Measurements from ENCODE around the gene KRTAP5-1.
"Not testable (repeated sequence)": the region's sequence is repeated elsewhere in the genome, so short reads cannot be mapped to it uniquely, and the experiment has no call there.

KRTAP5-1 gene

DNA sequence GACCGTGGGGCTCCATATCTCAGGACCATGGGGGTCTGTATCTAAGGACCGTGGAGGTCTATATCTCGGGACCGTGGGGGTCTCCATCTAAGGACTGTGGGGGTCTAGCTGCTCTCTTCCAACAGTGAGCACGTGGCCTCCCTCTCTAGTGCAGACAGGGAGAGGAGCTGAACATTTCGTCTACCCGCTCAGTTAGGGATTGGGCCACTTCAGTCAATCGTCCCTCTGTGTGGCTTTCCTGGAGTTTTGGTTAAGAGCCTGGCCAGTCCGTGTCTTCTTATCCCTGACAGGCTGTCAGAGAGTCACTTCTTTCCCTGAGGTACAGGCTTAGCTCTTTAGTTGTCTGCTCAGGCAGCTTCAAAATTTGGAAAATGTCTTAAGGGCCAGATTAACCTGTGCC, 3.1 kb downstream of the KRTAP5-1 start:
- TF ChIP-seq TCF4 (CRISPR knock-in tag; IDR thresholded peaks at IDR 0.05; ENCODE audit: borderline replicate concordance) = no peak
- TF ChIP-seq, protein P1, sequence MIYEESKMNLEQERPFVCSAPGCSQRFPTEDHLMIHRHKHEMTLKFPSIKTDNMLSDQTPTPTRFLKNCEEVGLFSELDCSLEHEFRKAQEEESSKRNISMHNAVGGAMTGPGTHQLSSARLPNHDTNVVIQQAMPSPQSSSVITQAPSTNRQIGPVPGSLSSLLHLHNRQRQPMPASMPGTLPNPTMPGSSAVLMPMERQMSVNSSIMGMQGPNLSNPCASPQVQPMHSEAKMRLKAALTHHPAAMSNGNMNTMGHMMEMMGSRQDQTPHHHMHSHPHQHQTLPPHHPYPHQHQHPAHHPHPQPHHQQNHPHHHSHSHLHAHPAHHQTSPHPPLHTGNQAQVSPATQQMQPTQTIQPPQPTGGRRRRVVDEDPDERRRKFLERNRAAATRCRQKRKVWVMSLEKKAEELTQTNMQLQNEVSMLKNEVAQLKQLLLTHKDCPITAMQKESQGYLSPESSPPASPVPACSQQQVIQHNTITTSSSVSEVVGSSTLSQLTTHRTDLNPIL (CRISPR knock-in tag; IDR thresholded peaks at IDR 0.05; ENCODE audit: low read depth) = no peak
- TF ChIP-seq CSDC2 (CRISPR knock-in tag; IDR thresholded peaks at IDR 0.05) = no peak
- TF ChIP-seq ZFP30 (CRISPR knock-in tag; IDR thresholded peaks at IDR 0.05) = no peak
- TF ChIP-seq, protein P2, sequence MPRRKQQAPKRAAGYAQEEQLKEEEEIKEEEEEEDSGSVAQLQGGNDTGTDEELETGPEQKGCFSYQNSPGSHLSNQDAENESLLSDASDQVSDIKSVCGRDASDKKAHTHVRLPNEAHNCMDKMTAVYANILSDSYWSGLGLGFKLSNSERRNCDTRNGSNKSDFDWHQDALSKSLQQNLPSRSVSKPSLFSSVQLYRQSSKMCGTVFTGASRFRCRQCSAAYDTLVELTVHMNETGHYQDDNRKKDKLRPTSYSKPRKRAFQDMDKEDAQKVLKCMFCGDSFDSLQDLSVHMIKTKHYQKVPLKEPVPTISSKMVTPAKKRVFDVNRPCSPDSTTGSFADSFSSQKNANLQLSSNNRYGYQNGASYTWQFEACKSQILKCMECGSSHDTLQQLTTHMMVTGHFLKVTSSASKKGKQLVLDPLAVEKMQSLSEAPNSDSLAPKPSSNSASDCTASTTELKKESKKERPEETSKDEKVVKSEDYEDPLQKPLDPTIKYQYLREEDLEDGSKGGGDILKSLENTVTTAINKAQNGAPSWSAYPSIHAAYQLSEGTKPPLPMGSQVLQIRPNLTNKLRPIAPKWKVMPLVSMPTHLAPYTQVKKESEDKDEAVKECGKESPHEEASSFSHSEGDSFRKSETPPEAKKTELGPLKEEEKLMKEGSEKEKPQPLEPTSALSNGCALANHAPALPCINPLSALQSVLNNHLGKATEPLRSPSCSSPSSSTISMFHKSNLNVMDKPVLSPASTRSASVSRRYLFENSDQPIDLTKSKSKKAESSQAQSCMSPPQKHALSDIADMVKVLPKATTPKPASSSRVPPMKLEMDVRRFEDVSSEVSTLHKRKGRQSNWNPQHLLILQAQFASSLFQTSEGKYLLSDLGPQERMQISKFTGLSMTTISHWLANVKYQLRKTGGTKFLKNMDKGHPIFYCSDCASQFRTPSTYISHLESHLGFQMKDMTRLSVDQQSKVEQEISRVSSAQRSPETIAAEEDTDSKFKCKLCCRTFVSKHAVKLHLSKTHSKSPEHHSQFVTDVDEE (CRISPR knock-in tag; IDR thresholded peaks at IDR 0.05) = no peak
- no peak for ATAC-seq

DNA sequence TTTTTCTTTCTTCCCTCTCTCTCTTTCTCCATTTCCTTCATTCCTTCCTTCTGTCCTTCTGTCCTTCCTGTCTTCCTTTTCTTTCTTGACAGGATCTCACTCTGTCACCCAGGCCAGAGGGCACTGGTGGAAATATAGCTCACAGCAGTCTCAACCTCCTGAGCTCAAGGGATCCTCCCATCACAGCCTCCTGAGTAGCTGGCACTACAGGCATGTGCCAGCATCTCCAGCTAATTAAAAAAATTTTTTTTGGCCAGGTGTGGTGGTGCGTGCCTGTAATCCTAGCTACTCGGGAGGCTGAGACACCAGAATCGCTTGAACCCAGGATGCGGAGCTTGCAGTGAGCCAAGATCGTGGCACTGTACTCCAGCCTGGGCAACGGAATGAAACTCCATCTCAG, 8.3 kb downstream of the KRTAP5-1 start:
- no peak for ATAC-seq
- TF ChIP-seq GLIS3 (CRISPR knock-in tag; IDR thresholded peaks at IDR 0.05) = no peak
- no peak for TF ChIP-seq ZNF8 (CRISPR knock-in tag; IDR thresholded peaks at IDR 0.05)
- TF ChIP-seq, protein P1 (CRISPR knock-in tag; IDR thresholded peaks at IDR 0.05; ENCODE audit: low read depth) = no peak
- no peak for TF ChIP-seq TCF4 (CRISPR knock-in tag; IDR thresholded peaks at IDR 0.05; ENCODE audit: borderline replicate concordance)
- TF ChIP-seq, protein P3, sequence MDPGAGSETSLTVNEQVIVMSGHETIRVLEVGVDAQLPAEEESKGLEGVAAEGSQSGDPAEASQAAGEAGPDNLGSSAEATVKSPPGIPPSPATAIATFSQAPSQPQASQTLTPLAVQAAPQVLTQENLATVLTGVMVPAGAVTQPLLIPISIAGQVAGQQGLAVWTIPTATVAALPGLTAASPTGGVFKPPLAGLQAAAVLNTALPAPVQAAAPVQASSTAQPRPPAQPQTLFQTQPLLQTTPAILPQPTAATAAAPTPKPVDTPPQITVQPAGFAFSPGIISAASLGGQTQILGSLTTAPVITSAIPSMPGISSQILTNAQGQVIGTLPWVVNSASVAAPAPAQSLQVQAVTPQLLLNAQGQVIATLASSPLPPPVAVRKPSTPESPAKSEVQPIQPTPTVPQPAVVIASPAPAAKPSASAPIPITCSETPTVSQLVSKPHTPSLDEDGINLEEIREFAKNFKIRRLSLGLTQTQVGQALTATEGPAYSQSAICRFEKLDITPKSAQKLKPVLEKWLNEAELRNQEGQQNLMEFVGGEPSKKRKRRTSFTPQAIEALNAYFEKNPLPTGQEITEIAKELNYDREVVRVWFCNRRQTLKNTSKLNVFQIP (CRISPR knock-in tag; IDR thresholded peaks at IDR 0.05; ENCODE audit: borderline replicate concordance, low read depth) = no peak
- no peak for TF ChIP-seq ZFP30 (CRISPR knock-in tag; IDR thresholded peaks at IDR 0.05)
- TF ChIP-seq OSR1 (CRISPR knock-in tag; IDR thresholded peaks at IDR 0.05) = no peak
- TF ChIP-seq, protein P2 (CRISPR knock-in tag; IDR thresholded peaks at IDR 0.05) = no peak
- TF ChIP-seq PPARA (CRISPR knock-in tag; IDR thresholded peaks at IDR 0.05; ENCODE audit: borderline replicate concordance) = no peak
- no peak for TF ChIP-seq ZNF70 (CRISPR knock-in tag; IDR thresholded peaks at IDR 0.05)
- no peak for TF ChIP-seq RARB (CRISPR knock-in tag; IDR thresholded peaks at IDR 0.05)
- no peak for TF ChIP-seq ARNTL (CRISPR knock-in tag; IDR thresholded peaks at IDR 0.05; ENCODE audit: borderline replicate concordance, low read depth)

DNA sequence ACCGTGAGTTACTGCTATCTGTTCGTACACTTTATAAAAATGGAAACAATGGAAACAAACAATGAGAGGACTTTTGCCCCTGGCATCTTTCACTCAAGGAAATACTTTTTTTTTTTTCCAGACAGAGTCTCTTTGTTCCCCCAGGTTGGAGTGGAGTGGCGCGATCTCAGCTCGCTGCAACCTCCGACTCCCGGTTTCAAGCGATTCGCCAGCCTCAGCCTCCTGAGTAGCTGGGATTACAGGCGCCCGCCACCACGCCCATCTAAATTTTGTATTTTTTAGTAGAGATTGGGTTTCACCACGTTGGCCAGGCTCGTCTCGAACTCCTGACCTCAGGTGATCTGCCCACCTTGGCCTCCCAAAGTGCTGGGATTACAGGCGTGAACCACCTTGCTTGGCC, 9.3 kb downstream of the KRTAP5-1 start:
- not testable (repeated sequence) for ATAC-seq

DNA sequence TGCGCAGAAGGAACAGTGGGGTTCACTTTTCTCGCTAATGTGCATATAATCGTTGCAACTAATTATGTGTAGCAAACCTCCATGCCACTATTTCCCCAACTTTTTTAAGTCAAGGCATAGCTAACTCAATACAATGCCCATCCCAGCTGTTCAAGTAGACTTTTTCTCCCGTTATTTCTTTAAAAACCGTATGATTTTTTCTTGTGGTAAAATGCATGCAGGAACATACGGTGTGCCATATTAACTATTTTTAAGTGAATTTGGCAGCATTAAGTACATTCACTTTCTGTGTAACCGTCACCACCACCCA, 10.2 kb downstream of the KRTAP5-1 start:
- ATAC-seq = no peak
- TF ChIP-seq ZNF70 (CRISPR knock-in tag; IDR thresholded peaks at IDR 0.05) = no peak
- no peak for TF ChIP-seq ISL1 (CRISPR knock-in tag; IDR thresholded peaks at IDR 0.05)
- TF ChIP-seq ZNF8 (CRISPR knock-in tag; IDR thresholded peaks at IDR 0.05) = no peak
- TF ChIP-seq, protein P4, sequence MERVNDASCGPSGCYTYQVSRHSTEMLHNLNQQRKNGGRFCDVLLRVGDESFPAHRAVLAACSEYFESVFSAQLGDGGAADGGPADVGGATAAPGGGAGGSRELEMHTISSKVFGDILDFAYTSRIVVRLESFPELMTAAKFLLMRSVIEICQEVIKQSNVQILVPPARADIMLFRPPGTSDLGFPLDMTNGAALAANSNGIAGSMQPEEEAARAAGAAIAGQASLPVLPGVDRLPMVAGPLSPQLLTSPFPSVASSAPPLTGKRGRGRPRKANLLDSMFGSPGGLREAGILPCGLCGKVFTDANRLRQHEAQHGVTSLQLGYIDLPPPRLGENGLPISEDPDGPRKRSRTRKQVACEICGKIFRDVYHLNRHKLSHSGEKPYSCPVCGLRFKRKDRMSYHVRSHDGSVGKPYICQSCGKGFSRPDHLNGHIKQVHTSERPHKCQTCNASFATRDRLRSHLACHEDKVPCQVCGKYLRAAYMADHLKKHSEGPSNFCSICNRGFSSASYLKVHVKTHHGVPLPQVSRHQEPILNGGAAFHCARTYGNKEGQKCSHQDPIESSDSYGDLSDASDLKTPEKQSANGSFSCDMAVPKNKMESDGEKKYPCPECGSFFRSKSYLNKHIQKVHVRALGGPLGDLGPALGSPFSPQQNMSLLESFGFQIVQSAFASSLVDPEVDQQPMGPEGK (CRISPR knock-in tag; IDR thresholded peaks at IDR 0.05; ENCODE audit: borderline replicate concordance) = no peak
- TF ChIP-seq, protein P2 (CRISPR knock-in tag; IDR thresholded peaks at IDR 0.05) = no peak
- no peak for TF ChIP-seq ZC3H10 (CRISPR knock-in tag; IDR thresholded peaks at IDR 0.05)
- TF ChIP-seq CSDC2 (CRISPR knock-in tag; IDR thresholded peaks at IDR 0.05) = no peak
- TF ChIP-seq, protein P5, sequence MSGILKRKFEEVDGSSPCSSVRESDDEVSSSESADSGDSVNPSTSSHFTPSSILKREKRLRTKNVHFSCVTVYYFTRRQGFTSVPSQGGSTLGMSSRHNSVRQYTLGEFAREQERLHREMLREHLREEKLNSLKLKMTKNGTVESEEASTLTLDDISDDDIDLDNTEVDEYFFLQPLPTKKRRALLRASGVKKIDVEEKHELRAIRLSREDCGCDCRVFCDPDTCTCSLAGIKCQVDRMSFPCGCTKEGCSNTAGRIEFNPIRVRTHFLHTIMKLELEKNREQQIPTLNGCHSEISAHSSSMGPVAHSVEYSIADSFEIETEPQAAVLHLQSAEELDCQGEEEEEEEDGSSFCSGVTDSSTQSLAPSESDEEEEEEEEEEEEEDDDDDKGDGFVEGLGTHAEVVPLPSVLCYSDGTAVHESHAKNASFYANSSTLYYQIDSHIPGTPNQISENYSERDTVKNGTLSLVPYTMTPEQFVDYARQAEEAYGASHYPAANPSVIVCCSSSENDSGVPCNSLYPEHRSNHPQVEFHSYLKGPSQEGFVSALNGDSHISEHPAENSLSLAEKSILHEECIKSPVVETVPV (CRISPR knock-in tag; IDR thresholded peaks at IDR 0.05) = no peak
- TF ChIP-seq, protein P1 (CRISPR knock-in tag; IDR thresholded peaks at IDR 0.05; ENCODE audit: low read depth) = no peak
- no peak for TF ChIP-seq RARB (CRISPR knock-in tag; IDR thresholded peaks at IDR 0.05)
